IgD-negative memory B cell (primary cell): ENCODE results near the gene RNF125. TPM values are rescaled to one million over a fixed set of nuclear protein-coding genes. Genes with fewer than 3 reads are reported as not detected.

ENCODE experiments used
- polyA plus RNA-seq: library from polyadenylated mRNA; unstranded; fragments of 300-500 nt; fragmentation: Illumina TruSeq; gene quantifications from one replicate; pipeline ENCODE4 v1.2.3, GENCODE V29; 2021

Gene RNF125
- polyA plus RNA-seq, 1 donor from 2014 or later = 11.7 TPM

Other genes with a start within 250 kb of the RNF125 start
- 18.5 TPM for gene TRAPPC8, start 75.7 kb upstream of the RNF125 start, polyA plus RNA-seq
- 62.4 TPM for gene RNF138, start 73.0 kb downstream of the RNF125 start, polyA plus RNA-seq
- gene MEP1B, start 171.2 kb downstream of the RNF125 start, polyA plus RNA-seq = 0.35 TPM